ENCODE data around the gene ULK4.

DNA sequence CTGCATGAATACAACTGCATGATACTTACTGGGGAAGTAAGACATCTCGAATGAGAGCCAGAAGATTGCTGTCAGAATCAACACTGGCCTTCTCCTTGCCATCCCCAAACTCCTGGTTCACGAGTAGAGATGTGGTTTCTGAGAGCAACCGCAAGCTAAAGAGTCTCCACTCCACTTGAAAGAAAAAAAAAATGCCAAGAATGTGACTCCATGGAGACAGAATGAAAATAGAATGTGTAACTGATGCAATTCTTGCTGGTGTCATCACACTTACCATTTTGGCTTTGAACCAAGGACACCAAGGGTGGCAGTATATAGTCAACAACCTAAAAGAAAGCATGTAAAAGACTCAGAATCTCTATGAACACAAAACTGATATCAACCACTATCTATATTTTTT, 280.4 kb downstream of the ULK4 start:
- no peak for TF ChIP-seq POLR2A (IDR thresholded peaks at IDR 0.05)
- TF ChIP-seq, protein P1, sequence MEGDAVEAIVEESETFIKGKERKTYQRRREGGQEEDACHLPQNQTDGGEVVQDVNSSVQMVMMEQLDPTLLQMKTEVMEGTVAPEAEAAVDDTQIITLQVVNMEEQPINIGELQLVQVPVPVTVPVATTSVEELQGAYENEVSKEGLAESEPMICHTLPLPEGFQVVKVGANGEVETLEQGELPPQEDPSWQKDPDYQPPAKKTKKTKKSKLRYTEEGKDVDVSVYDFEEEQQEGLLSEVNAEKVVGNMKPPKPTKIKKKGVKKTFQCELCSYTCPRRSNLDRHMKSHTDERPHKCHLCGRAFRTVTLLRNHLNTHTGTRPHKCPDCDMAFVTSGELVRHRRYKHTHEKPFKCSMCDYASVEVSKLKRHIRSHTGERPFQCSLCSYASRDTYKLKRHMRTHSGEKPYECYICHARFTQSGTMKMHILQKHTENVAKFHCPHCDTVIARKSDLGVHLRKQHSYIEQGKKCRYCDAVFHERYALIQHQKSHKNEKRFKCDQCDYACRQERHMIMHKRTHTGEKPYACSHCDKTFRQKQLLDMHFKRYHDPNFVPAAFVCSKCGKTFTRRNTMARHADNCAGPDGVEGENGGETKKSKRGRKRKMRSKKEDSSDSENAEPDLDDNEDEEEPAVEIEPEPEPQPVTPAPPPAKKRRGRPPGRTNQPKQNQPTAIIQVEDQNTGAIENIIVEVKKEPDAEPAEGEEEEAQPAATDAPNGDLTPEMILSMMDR (IDR thresholded peaks at IDR 0.05 in 4 of 5, conservative IDR thresholded peaks at IDR 0.05 in 1 of 5) = no peak

Measured in gastrocnemius medialis (tissue), 4 donors.